Measurements from ENCODE around the gene CLEC5A.

The CLEC5A gene

DNA sequence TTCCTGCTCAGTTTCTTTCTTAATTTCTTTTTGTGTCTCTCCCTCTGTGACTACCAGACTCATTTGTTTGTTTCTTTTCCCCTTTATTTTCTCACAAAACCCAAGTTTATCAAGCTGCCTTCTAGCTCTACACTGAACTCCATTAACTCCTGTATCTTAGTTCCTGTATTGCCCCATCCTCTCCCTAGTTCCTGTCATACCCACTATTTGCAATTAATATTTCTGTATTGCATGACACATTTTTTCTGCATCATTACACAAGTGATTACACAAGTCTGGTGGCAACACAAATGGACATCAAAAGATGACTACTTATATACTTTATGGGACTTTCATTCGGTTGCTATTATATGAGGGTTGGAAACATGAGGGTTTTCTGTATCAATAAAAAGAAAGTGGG lies 57.5 kb downstream of the CLEC5A start:
- no peak overlapping the region for H3K4me3 ChIP-seq (ENCODE audit: low read depth, low read length)
- TF ChIP-seq, protein P1, sequence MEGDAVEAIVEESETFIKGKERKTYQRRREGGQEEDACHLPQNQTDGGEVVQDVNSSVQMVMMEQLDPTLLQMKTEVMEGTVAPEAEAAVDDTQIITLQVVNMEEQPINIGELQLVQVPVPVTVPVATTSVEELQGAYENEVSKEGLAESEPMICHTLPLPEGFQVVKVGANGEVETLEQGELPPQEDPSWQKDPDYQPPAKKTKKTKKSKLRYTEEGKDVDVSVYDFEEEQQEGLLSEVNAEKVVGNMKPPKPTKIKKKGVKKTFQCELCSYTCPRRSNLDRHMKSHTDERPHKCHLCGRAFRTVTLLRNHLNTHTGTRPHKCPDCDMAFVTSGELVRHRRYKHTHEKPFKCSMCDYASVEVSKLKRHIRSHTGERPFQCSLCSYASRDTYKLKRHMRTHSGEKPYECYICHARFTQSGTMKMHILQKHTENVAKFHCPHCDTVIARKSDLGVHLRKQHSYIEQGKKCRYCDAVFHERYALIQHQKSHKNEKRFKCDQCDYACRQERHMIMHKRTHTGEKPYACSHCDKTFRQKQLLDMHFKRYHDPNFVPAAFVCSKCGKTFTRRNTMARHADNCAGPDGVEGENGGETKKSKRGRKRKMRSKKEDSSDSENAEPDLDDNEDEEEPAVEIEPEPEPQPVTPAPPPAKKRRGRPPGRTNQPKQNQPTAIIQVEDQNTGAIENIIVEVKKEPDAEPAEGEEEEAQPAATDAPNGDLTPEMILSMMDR (IDR thresholded peaks at IDR 0.05; ENCODE audit: low read depth, low read length) = no peak

DNA sequence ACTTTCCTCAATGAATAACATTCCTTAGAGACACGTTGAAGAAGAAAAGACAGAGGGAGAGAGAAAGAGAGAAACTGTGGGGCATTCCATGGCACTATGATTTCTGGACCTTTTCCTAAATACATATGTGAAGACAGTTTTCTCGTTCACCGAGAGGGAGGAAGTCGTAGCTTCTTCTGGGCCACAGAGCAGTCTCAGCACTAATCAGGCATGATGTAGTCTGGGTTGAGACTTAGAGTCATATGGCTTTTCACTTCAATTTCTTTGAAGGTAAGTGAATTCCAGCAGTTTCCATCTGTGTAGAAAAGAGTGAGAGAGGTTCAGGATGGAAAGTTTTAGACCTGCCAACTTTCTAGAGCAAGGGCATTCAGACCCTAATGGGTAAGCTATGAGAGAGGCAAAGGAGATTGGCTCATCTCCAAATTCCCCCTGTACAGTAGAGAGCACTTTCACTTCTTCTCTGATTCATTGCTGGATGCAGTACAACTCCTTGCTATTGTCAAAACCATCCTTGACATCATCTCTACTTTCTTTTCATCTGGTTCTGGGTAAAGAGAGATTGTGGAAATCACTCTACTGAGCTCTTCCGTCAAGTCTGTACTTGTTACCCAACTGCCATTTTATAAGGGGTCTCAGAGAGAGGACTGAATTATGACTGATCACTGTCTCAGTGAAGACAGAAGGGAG lies 62.1 kb downstream of the CLEC5A start:
- H3K4me3 ChIP-seq (ENCODE audit: low read depth, low read length) = no peak overlapping the region
- TF ChIP-seq, protein P1 (IDR thresholded peaks at IDR 0.05; ENCODE audit: low read depth, low read length) = no peak

DNA sequence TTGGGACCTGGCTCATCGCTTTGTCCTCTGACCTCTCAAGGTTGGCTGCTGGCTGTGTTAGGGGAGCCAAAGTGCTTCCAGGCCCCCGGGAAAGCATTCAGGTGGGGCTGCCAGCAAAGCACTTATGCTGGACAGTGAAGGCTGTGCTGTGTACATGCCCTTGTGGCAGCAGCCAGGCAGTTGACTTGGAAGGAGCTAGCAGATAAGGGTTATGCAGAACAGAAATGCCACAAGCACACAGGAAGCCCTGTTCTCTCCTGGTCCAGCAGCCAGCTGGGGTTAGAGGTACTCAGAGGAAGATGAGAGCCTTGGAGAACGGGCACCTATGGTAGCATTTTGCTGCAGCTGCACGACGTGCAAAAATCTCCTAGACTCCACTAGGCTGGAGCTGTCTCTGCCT lies 65.8 kb downstream of the CLEC5A start:
- TF ChIP-seq, protein P1 (IDR thresholded peaks at IDR 0.05; ENCODE audit: low read depth, low read length) = no peak
- no peak overlapping the region for H3K4me3 ChIP-seq (ENCODE audit: low read depth, low read length)

DNA sequence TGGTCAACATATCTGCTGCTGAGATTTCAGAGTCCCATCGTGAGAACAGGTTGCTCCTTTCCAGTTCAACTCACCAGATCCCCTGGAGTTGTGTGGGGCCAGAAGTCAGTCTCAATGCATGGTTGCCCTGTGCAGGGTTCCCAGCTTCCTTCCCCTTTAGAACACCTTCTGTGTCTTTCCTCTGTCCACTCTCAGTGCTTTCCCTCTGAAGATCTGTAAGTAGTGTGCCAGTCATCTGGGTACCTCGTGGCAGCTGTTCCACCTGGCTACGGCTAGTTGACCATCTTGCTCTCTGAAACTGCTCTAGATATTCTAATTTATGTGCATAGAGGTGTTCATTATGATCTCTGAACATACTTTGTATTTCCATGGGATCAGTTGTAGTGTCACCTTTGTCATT lies 69.4 kb downstream of the CLEC5A start:
- TF ChIP-seq, protein P1 (IDR thresholded peaks at IDR 0.05; ENCODE audit: low read depth, low read length) = no peak
- H3K4me3 ChIP-seq (ENCODE audit: low read depth, low read length) = no peak overlapping the region
